Pons (tissue), 1 donor: Measurements from ENCODE around the gene EP300.
"Not testable (repeated sequence)": the region's sequence is repeated elsewhere in the genome, so short reads cannot be mapped to it uniquely, and the experiment has no call there.

Source experiments
- DNase-seq: peaks from one replicate; pipeline ENCODE4 v3.0.0-alpha.2; 2016; ENCODE audit warnings: low spot score

EP300 gene

GRCh38 chr22:41152902-41153301, 60.5 kb downstream of the EP300 start:
- DNase-seq: no peak

GRCh38 chr22:41157083-41157482, 64.7 kb downstream of the EP300 start:
- DNase-seq: no peak

GRCh38 chr22:41169157-41169556, 76.8 kb downstream of the EP300 start:
- DNase-seq: no peak

- no peak for DNase-seq
Observed at GRCh38 chr22:41171996-41172395, 79.6 kb downstream of the EP300 start.

- no peak for DNase-seq
Observed at GRCh38 chr22:41175546-41175945, 83.2 kb downstream of the EP300 start.

GRCh38 chr22:41177040-41177621, 84.7 kb downstream of the EP300 start:
- DNase-seq: no peak

- DNase-seq: no peak
Observed at GRCh38 chr22:41177622-41178424, 85.4 kb downstream of the EP300 start.

GRCh38 chr22:41178425-41178975, 86.1 kb downstream of the EP300 start:
- peak; percentile 49 for DNase-seq

- DNase-seq: not testable (repeated sequence)
Observed at GRCh38 chr22:41180362-41180761, 88.0 kb downstream of the EP300 start.

- no peak for DNase-seq
Observed at GRCh38 chr22:41180926-41181325, 88.5 kb downstream of the EP300 start.

- no peak for DNase-seq
Observed at GRCh38 chr22:41181349-41182241, 89.2 kb downstream of the EP300 start.

- no peak for DNase-seq
Observed at GRCh38 chr22:41184679-41185078, 92.3 kb downstream of the EP300 start.

- DNase-seq: no peak
Observed at GRCh38 chr22:41191467-41191866, 99.1 kb downstream of the EP300 start.

GRCh38 chr22:41193829-41194228, 101.4 kb downstream of the EP300 start:
- DNase-seq: no peak

GRCh38 chr22:41197038-41197972, 104.9 kb downstream of the EP300 start:
- DNase-seq: peak; percentile 68

GRCh38 chr22:41198027-41198580, 105.7 kb downstream of the EP300 start:
- DNase-seq: no peak

GRCh38 chr22:41201141-41201540, 108.7 kb downstream of the EP300 start:
- DNase-seq: no peak

GRCh38 chr22:41203118-41203517, 110.7 kb downstream of the EP300 start:
- no peak for DNase-seq

GRCh38 chr22:41204066-41204465, 111.7 kb downstream of the EP300 start:
- DNase-seq: no peak

GRCh38 chr22:41204992-41205900, 112.9 kb downstream of the EP300 start, which contains the start of gene L3MBTL2:
Gene L3MBTL2 (plus strand): TSS chr22:41205312. CDS start chr22:41205363, 51 bp downstream.
- peak; percentile 98 for DNase-seq
